DND-41 (cell line): ENCODE data around the gene CCDC150.

Experiments used
- ATAC-seq: fragments of 200-7000 bp; cut with Tn5 transposase; 3 replicates; pipeline ENCODE4 v1.9.1; 2021; ENCODE audit warnings: low read depth; ENCODE audit not compliant: insufficient read depth
- DNase-seq: peaks from one replicate; pipeline ENCODE4 v3.0.0-alpha.2; 2020
- H2AFZ ChIP-seq: 2 replicates; pipeline ENCODE4 v1.6.0; 2012; ENCODE audit warnings: low read depth, low read length
- H3K27ac ChIP-seq: 2 replicates; pipeline ENCODE4 v1.5.1; 2012; ENCODE audit warnings: low read length, inconsistent platforms
- H3K27me3 ChIP-seq: fragments of 200-600 bp; sonication (generic); 2 replicates; pipeline ENCODE4 v1.6.0; 2012; ENCODE audit warnings: low read length, mild to moderate bottlenecking, inconsistent platforms; ENCODE audit not compliant: insufficient read depth, poor library complexity
- H3K36me3 ChIP-seq: 2 replicates; pipeline ENCODE4 v1.5.1; 2012; ENCODE audit warnings: low read length, inconsistent platforms; ENCODE audit not compliant: insufficient read depth
- H3K4me1 ChIP-seq: 2 replicates; pipeline ENCODE4 v1.5.1; 2012; ENCODE audit warnings: mild to moderate bottlenecking, low read length; ENCODE audit not compliant: insufficient read depth
- H3K4me2 ChIP-seq: 2 replicates; pipeline ENCODE4 v1.6.0; 2012; ENCODE audit warnings: mild to moderate bottlenecking, moderate library complexity, low read length, inconsistent platforms; ENCODE audit not compliant: insufficient read depth
- H3K4me3 ChIP-seq, 2 experiments: fragments of 200-600 bp in 1 of 2; shearing (Covaris generic) in 1 of 2; 2 replicates each; pipeline ENCODE4 v1.5.1; 2012 to 2016; ENCODE audit warnings: inconsistent platforms in 2 of 2, low read length in 2 of 2, mild to moderate bottlenecking in 2 of 2, low read depth in 1 of 2, moderate library complexity in 1 of 2
- H3K79me2 ChIP-seq: 2 replicates; pipeline ENCODE4 v1.6.0; 2012; ENCODE audit warnings: low read length, inconsistent platforms; ENCODE audit not compliant: insufficient read depth
- H3K9ac ChIP-seq: 2 replicates; pipeline ENCODE4 v1.6.0; 2012; ENCODE audit warnings: low read depth, mild to moderate bottlenecking, inconsistent platforms, low read length, moderate library complexity
- H3K9me3 ChIP-seq: 2 replicates; pipeline ENCODE4 v1.5.1; 2012; ENCODE audit warnings: low read length, moderate library complexity, mild to moderate bottlenecking, inconsistent platforms; ENCODE audit not compliant: insufficient read depth, severe bottlenecking
- H4K20me1 ChIP-seq: 2 replicates; pipeline ENCODE4 v1.6.0; 2012; ENCODE audit warnings: low read length; ENCODE audit not compliant: insufficient read depth
- EZH2 ChIP-seq: IDR thresholded peaks from 3 replicates; pipeline ENCODE4 v1.6.1; 2012; ENCODE audit warnings: borderline replicate concordance, low read depth, mild to moderate bottlenecking, moderate library complexity, low read length, inconsistent platforms; ENCODE audit not compliant: severe bottlenecking
- TF ChIP-seq, protein P1 (sequence below): IDR thresholded peaks from 2 replicates; pipeline ENCODE4 v1.5.1; 2012; ENCODE audit warnings: borderline replicate concordance, low read length, moderate library complexity, mild to moderate bottlenecking; ENCODE audit not compliant: poor library complexity, severe bottlenecking; ENCODE audit errors: extremely low read depth

The CCDC150 gene

DNA sequence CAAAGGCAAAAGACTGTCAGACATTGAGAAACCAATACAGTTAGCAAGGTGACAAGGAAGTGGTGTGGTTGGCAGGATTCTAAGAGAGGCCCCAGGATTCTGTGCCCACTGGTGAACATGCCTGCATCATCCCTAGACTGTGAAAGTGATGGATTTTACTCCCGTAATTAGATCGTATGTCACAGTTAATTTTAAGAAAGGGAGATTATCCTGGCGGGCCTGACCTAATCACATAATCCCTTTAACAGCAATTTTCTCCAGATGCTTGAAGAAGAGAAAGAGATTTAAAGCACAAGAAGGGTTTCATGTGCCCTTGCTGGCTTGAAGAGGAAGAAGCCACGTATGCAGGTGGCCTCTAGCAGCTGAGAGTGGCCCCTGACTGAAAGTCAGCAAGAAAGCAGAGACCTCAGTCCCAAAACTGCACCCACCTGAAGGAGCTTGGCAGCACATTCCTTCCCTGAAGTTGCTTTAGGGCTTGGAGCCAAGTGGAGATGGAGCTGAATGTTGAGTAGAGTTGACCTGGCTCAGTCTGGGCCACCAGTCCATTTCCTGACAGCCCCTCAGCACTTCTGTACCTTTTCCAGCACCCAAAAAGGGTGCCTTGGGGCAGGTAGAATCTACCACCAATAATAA, 110.9 kb downstream of the CCDC150 start:
- TF ChIP-seq, protein P1, sequence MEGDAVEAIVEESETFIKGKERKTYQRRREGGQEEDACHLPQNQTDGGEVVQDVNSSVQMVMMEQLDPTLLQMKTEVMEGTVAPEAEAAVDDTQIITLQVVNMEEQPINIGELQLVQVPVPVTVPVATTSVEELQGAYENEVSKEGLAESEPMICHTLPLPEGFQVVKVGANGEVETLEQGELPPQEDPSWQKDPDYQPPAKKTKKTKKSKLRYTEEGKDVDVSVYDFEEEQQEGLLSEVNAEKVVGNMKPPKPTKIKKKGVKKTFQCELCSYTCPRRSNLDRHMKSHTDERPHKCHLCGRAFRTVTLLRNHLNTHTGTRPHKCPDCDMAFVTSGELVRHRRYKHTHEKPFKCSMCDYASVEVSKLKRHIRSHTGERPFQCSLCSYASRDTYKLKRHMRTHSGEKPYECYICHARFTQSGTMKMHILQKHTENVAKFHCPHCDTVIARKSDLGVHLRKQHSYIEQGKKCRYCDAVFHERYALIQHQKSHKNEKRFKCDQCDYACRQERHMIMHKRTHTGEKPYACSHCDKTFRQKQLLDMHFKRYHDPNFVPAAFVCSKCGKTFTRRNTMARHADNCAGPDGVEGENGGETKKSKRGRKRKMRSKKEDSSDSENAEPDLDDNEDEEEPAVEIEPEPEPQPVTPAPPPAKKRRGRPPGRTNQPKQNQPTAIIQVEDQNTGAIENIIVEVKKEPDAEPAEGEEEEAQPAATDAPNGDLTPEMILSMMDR: no peak
- TF ChIP-seq EZH2: no peak
- Histone ChIP-seq H3K9me3 (no peaks in the 10 kb centered on the region), H3K4me3 (no peak overlapping the region), H3K9ac (no peak overlapping the region), H3K36me3 (0 out of 2 replicates have a peak, but pooled peaks cover 10% of the 10 kb centered on the region), H3K79me2 (no peaks in the 10 kb centered on the region), H4K20me1 (no peaks in the 10 kb centered on the region), H3K27me3 (no peaks in the 10 kb centered on the region), H3K4me2 (no peak overlapping the region), H3K27ac (peak overlapping the region; percentile 26; the same call in 1 of the 2 replicates), H3K4me1 (peaks cover 8% of the 10 kb centered on the region), H2AFZ (no peak overlapping the region)
- DNase-seq: no peak
- ATAC-seq: peak; percentile 55

DNA sequence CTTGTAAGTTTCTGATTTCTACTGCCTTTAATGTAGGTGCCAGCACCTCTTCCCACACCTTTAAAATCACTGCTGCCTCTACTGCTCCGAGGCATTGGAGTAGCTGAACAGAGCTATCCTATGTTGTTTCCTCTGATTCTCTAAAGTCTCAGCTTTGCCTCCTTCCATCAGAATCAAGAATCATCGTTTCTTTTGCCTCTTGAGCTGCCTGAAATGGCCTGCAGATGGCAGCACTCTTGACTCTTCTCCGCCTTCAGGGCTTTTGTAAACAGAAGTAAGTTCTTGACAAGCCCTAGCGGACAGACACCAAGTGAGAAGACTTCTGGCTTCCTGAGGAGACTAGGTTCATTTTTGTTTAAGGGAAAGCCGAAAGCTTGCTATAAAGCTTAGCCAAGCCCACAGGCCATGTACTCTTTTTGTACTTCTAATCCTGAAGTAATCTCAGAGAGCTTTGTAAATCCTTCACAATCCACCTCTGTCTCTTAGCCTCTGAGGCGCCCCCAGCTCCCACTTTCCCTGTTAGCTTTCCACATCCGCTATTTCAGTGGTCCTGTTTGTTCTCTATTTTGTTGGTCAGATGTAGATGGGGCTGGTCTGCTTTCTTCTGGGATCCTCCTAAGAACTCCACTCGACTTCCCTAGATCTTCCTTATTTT, 111.6 kb downstream of the CCDC150 start:
- Histone ChIP-seq H3K4me3 (no peak overlapping the region), H3K9me3 (no peaks in the 10 kb centered on the region), H2AFZ (no peak overlapping the region), H3K9ac (no peak overlapping the region), H4K20me1 (no peaks in the 10 kb centered on the region), H3K4me1 (peaks cover 8% of the 10 kb centered on the region), H3K4me2 (no peak overlapping the region), H3K36me3 (0 out of 2 replicates have a peak, but pooled peaks cover 10% of the 10 kb centered on the region), H3K27me3 (no peaks in the 10 kb centered on the region), H3K79me2 (no peaks in the 10 kb centered on the region), H3K27ac (no peak overlapping the region)
- TF ChIP-seq, protein P1: peak; percentile 86
- TF ChIP-seq EZH2: no peak
- peak; percentile 82 for ATAC-seq
- DNase-seq: peak; percentile 64

DNA sequence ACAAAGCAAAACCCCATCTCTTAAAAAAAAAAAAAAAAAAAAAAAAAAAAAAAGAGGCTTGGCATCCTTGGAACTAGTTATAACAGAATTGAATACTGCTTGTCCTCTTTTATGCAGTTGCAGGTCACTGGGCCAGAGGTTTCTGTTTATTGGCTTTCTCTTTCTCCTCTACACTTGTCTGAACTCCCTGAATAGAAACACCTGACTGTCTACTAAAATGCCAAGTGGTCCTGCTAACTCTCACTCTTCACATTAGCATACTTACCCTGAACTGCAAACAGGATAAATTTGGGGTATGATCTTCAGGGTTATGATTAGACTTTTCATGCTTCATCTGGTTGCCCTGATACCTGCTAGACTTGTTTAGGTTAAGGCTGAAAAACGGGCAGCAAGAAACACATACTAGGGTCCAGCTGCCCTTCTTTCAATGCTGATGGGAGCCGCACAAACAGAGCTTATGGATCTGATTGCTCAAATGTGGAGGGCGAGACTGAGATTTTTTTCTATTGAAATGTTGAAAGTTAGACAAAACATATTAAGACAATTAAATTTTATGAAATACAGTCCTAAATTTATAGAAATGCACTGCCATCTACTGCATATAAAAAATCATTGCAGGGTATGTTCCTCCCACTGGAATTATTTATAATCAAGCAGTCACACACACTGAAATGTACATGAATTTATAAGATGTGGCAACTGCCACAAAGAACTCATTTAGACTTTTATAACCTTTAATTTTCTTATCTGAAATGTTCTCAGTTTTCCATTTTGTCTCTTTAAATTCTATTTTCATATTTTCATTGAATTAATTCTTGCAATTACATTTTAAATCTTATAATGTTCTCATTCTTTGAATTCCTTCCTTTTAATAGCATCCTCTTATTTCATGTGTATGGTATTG, 119.2 kb downstream of the CCDC150 start:
- DNase-seq (no peak), ATAC-seq (0 out of 3 replicates have a peak, but pooled peaks have one; percentile 53)
- Histone ChIP-seq H3K27me3 (no peaks in the 10 kb centered on the region), H3K27ac (no peak overlapping the region), H3K9ac (no peak overlapping the region), H3K36me3 (peaks cover 42% of the 10 kb centered on the region), H4K20me1 (no peaks in the 10 kb centered on the region), H3K9me3 (no peaks in the 10 kb centered on the region), H3K79me2 (no peaks in the 10 kb centered on the region), H2AFZ (no peak overlapping the region), H3K4me1 (no peaks in the 10 kb centered on the region), H3K4me2 (no peak overlapping the region), H3K4me3 (no peak overlapping the region)
- TF ChIP-seq, protein P1: peak; percentile 67
- TF ChIP-seq EZH2: no peak
